ENCODE data around the gene GOLM1. TPM values are rescaled to one million over a fixed set of nuclear protein-coding genes. Genes with fewer than 3 reads are reported as not detected.

GOLM1 gene
- total RNA-seq, 2 experiments from 2014 or later: 3.2 to 4.4 TPM

Other genes starting within 250 kb of the GOLM1 start
- gene NAA35, start 158.4 kb downstream of the GOLM1 start, total RNA-seq: 10 to 100 TPM; 22.0 to 23.3 TPM
- not detected for gene C9orf153, start 160.1 kb upstream of the GOLM1 start, total RNA-seq
- gene ISCA1, start 183.0 kb upstream of the GOLM1 start, total RNA-seq: 10 to 100 TPM; 23.0 to 24.0 TPM

Data from activated CD4-positive, alpha-beta memory T cell treated with anti-CD3 and anti-CD28 coated beads, Interleukin-2, amount 10 ng/mL, durations not matched to agents 7 days and 5 days (primary cell).